RWPE1 (cell line): Measurements from ENCODE around the gene TMED4.

Experiments
- CTCF ChIA-PET: fragments of 350-600 bp; sonication (Branson Sonifier 250); formaldehyde crosslinking; extraction: SDS; loops from one replicate; lab custom pipeline; 2021; lab: Yijun Ruan, JAX
- POLR2A ChIA-PET: fragments of 400-600 bp; formaldehyde crosslinking; extraction: SDS; loops from one replicate; lab custom pipeline; 2020; ENCODE audit warnings: antibody characterized with exemption; ENCODE audit not compliant: low non-redundant PET; lab: Yijun Ruan, JAX
- DNase-seq: peaks from one replicate; pipeline ENCODE4 v3.0.0; 2012; ENCODE audit warnings: low spot score
- H3K27ac ChIP-seq: fragments of 450-650 bp; 2 replicates; pipeline ENCODE4 v1.5.1; 2017
- CTCF ChIP-seq: fragments of 450-650 bp; conservative IDR thresholded peaks from 2 replicates; pipeline ENCODE4 v1.5.1; 2017; ENCODE audit warnings: low read depth, mild to moderate bottlenecking

Gene TMED4

GRCh38 chr7:44625526-44626471 is 43.8 kb upstream of the TMED4 start:
- ChIA-PET POLR2A (no interaction called here), CTCF (no interaction called here)
- DNase-seq: no peak
- TF ChIP-seq CTCF: no peak
- H3K27ac ChIP-seq: no peak overlapping the region

- POLR2A ChIA-PET: interaction anchor here (0.5 kb wide), 1 partner anchor 13 kb away, joined by 3 read pairs; no protein-coding TSS in a partner anchor
- no peak for TF ChIP-seq CTCF
- DNase-seq: no peak
- H3K27ac ChIP-seq: 0 out of 2 replicates have a peak overlapping the region, but pooled peaks have one; percentile 15
- CTCF ChIA-PET: no interaction called here
Observed at GRCh38 chr7:44624318-44624717, 42.3 kb upstream of the TMED4 start.

- TF ChIP-seq CTCF: no peak
- peak overlapping the region; percentile 24 for H3K27ac ChIP-seq
- peak; percentile 24 for DNase-seq
- POLR2A ChIA-PET: no interaction called here
- CTCF ChIA-PET: no interaction called here
Observed at GRCh38 chr7:44622342-44623151, 40.5 kb upstream of the TMED4 start.

GRCh38 chr7:44621750-44622103 is 39.7 kb upstream of the TMED4 start:
- CTCF ChIA-PET: interaction anchor here (1.1 kb wide), 1 partner anchor 15 kb away, joined by 3 read pairs; the partner anchor contains the start of gene OGDH
- TF ChIP-seq CTCF: no peak
- no peak for DNase-seq
- H3K27ac ChIP-seq: peak overlapping the region; percentile 59
- POLR2A ChIA-PET: interaction anchor here (0.7 kb wide), 1 partner anchor 15 kb away, joined by 3 read pairs; the partner anchor contains the start of gene OGDH

GRCh38 chr7:44621034-44621749 is 39.2 kb upstream of the TMED4 start:
- ChIA-PET POLR2A (interaction anchor here (0.6 to 0.7 kb wide), 2 partner anchors 15 to 32 kb away, joined by 3 to 8 read pairs; partner anchors contain the start of gene OGDH), CTCF (interaction anchor here (0.6 to 1.1 kb wide), 3 partner anchors 14 to 243 kb away, joined by 3 read pairs; partner anchors contain the start of gene OGDH)
- peak; percentile 39 for DNase-seq
- peak overlapping the region; percentile 59 for H3K27ac ChIP-seq
- TF ChIP-seq CTCF: no peak
